C4-2B (cell line): ENCODE results near the gene TMTC2.

Experiments used
- H3K27ac ChIP-seq: fragments of 450-650 bp; 2 replicates; pipeline ENCODE4 v1.5.1; 2017
- ZFX ChIP-seq: fragments of 450-650 bp; IDR thresholded peaks from 2 replicates; pipeline ENCODE4 v1.6.1; 2017
- TF ChIP-seq, protein P1 (sequence below): fragments of 450-650 bp; conservative IDR thresholded peaks from 2 replicates; pipeline ENCODE4 v1.5.1; 2017; ENCODE audit warnings: mild to moderate bottlenecking

TMTC2 gene

GRCh38 chr12:83005534-83006197 is 319.0 kb downstream of the TMTC2 start:
- H3K27ac ChIP-seq = no peak overlapping the region
- TF ChIP-seq, protein P1, sequence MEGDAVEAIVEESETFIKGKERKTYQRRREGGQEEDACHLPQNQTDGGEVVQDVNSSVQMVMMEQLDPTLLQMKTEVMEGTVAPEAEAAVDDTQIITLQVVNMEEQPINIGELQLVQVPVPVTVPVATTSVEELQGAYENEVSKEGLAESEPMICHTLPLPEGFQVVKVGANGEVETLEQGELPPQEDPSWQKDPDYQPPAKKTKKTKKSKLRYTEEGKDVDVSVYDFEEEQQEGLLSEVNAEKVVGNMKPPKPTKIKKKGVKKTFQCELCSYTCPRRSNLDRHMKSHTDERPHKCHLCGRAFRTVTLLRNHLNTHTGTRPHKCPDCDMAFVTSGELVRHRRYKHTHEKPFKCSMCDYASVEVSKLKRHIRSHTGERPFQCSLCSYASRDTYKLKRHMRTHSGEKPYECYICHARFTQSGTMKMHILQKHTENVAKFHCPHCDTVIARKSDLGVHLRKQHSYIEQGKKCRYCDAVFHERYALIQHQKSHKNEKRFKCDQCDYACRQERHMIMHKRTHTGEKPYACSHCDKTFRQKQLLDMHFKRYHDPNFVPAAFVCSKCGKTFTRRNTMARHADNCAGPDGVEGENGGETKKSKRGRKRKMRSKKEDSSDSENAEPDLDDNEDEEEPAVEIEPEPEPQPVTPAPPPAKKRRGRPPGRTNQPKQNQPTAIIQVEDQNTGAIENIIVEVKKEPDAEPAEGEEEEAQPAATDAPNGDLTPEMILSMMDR = no peak
- TF ChIP-seq ZFX = no peak

DNA sequence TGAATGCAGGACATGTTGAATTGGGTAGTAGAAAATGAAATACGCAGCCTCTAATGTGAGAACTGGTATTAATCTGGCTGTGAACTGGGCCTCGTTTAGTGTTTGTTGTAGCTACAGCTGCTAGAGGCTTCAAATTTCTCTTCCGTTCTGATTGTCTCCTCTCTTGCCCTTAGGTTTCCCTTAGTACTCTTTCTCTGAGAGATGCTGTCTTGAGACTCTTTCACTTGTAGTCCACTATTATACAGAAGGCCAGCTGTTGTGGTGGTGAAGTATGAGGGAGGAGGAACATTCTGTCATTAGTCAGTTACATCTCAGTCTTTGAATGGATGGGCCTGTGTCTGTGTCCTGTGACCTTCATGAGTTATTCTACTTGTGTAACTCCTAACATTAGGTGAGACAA is 322.0 kb downstream of the TMTC2 start:
- no peak overlapping the region for H3K27ac ChIP-seq
- TF ChIP-seq ZFX = no peak
- TF ChIP-seq, protein P1 = no peak

- no peak for TF ChIP-seq ZFX
- H3K27ac ChIP-seq = no peak overlapping the region
These were observed 323.6 kb downstream of the TMTC2 start for GRCh38 chr12:83010169-83010804.

DNA sequence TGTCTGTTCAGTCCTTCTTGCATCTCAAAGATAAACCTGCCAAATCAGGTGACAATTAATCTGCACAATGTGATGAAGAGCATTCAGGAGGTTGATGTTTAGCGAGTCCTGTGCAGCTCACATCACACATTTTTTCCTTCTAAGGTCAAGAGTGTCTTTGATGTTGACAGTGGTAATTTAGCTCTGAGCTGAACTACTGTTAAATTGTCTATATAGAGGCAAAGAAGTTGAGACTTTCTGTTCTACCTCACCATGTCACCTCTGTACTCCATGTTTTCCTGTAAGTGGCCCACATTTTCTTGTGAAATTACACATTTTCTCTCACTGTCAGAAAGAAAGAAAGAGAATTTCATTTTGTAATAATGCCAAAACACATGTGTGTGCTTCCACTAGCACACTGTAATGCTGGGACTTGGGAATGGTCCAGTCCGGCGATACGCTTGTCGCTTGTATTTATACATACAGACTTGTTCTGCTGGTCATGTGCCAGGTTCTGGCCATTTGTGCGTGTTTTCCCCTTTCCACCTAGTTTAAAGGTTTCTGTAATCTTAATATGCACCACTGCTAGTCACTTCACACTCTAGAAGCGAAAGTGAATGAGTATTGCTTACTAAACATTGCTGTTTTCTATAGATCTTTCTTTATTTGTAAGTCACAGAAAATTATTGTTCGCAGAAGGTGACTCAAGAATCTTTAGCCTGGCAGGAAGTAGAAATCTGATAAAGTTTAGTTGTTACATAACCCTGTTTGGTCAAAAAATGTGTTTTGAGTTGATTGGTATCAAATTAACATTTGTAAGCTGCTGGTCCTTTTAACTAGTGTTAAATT is 328.9 kb downstream of the TMTC2 start:
- H3K27ac ChIP-seq = no peak overlapping the region
- TF ChIP-seq ZFX = no peak
- TF ChIP-seq, protein P1 = no peak

GRCh38 chr12:83016218-83016835 is 329.6 kb downstream of the TMTC2 start:
- H3K27ac ChIP-seq = no peak overlapping the region
- TF ChIP-seq ZFX = no peak
- TF ChIP-seq, protein P1 = no peak

DNA sequence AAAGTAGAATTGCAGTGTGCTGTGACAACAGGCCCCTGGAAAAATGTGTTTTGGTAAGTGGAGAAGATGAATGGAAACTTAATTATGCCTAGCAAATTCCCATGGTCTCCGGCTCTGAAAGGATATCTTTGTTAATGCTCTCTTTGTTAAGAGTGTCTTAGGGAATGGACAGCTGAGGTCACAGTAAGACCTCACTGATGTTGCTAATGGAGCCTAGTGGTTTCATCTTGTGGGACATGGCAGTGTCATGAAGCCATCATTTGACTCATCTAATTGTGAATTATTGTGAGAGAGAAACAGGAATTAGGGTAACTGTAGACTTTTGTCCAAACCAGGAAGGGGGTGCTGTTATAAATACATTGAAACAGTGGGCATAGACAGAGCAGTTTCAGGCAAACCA is 330.3 kb downstream of the TMTC2 start:
- TF ChIP-seq, protein P1 = no peak
- no peak for TF ChIP-seq ZFX
- H3K27ac ChIP-seq = no peak overlapping the region

DNA sequence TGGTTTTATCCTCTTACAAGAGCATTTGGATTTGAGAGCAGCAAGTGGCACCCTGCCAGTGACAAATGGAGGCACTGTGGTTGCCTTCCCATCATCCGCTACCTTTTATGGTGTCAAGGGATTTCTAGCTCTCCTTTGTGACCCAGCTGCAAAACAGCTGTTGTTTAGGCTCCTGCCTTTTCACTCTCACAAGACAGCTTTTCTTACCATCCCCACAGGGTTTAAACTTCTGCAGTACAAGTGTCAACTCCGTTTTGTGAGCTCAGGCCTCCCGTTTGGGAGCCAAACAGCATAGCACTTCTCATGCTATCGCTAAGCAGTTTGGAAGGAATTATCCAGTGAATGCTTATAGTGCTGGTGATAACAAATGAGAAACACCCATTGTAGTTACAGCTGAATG is 331.4 kb downstream of the TMTC2 start:
- TF ChIP-seq, protein P1 = no peak
- no peak for TF ChIP-seq ZFX
- no peak overlapping the region for H3K27ac ChIP-seq
